T-helper 1 cell treated with Interleukin-12 subunit alpha and Interleukin-12 subunit beta and Interleukin-4 antibody, amounts not matched to agents 30 μg/mL and 1 μg/mL, for 36 hours (primary cell): Measurements from ENCODE around the gene GRIP2.
"Not testable (repeated sequence)": the region's sequence is repeated elsewhere in the genome, so short reads cannot be mapped to it uniquely, and the experiment has no call there.

Experiments used
- H3K27ac Mint-ChIP-seq: one replicate; pipeline ENCODE4 v1.8.0; 2021; ENCODE audit warnings: mild to moderate bottlenecking, mixed read lengths
- H3K27me3 Mint-ChIP-seq: one replicate; pipeline ENCODE4 v1.8.0; 2021; ENCODE audit warnings: low read depth, mixed read lengths
- H3K36me3 Mint-ChIP-seq: one replicate; pipeline ENCODE4 v1.8.0; 2021; ENCODE audit warnings: low read depth, mixed read lengths
- H3K4me1 Mint-ChIP-seq: one replicate; pipeline ENCODE4 v1.8.0; 2021; ENCODE audit warnings: low read depth, mixed read lengths
- H3K4me3 Mint-ChIP-seq: one replicate; pipeline ENCODE4 v1.8.0; 2021; ENCODE audit warnings: mild to moderate bottlenecking, moderate library complexity, mixed read lengths
- H3K9me3 Mint-ChIP-seq: one replicate; pipeline ENCODE4 v1.8.0; 2021; ENCODE audit warnings: mixed read lengths

GRIP2 gene

DNA sequence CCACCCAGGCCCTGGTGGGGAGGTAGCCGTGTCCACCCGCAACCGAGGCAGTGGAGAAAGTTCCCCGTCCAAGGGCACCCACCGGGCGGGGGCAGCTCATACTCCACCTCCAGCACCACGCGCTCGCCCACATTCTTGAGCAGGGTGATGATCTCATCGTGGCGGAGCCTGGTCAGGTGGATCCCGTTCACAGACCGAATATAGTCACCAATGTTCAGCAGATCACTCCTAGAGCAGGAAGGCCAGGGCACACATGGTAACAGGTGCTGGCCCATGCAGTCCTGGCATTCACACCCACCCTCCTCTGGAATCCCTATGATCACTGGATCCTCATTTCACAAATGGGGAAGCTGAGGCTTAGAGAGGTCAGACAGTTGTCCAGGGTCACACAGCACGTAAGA, 15.8 kb downstream of the GRIP2 start:
- Mint-ChIP-seq H3K4me3 (no peak overlapping the region), H3K9me3 (no peaks in the 10 kb centered on the region), H3K36me3 (no peaks in the 10 kb centered on the region), H3K4me1 (no peaks in the 10 kb centered on the region), H3K27me3 (peaks cover 11% of the 10 kb centered on the region), H3K27ac (no peak overlapping the region)

DNA sequence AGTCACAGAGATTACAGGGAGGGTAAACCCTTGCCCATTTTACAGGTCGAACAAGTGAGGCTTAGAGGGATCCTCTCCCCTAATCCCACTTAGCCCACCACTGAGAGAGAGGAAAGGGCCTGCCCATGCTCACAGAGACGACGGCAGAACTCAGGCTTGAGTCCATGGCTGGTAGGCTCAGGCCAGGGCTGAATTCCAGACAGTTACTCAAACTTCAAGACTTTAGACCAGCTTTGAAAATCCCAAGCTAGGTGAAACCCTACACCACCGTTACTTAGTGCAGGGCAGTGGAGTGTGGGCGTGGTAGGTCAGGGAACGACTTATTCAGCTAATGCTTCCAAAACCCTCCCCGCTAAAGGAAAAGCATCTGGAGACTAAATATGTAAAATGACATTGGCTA, 16.4 kb downstream of the GRIP2 start:
- Mint-ChIP-seq H3K9me3 (no peaks in the 10 kb centered on the region), H3K4me1 (no peaks in the 10 kb centered on the region), H3K36me3 (no peaks in the 10 kb centered on the region), H3K27ac (no peak overlapping the region), H3K27me3 (peaks cover 11% of the 10 kb centered on the region), H3K4me3 (no peak overlapping the region)

DNA sequence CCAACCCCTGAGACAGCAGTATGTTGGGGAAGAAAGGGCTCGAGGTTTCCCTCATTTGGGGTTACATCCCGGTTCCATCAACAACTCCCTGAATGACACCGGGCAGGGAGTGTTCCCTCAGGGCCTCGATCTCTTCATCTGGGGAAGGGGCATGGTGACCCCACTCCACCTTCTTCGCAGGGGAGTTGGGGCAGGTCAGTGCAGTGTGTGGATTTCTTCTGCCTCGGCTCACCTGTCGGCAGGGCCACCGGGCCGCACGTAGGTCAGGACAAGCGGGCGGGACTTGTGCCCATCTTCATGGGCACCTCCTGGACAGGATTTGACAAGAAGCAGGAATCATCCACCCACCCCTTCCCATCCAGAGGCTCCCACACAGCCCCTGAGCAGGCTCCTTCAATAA, 17.4 kb downstream of the GRIP2 start:
- Mint-ChIP-seq H3K36me3 (no peaks in the 10 kb centered on the region), H3K27me3 (peaks cover 11% of the 10 kb centered on the region), H3K4me1 (no peaks in the 10 kb centered on the region), H3K27ac (no peak overlapping the region), H3K4me3 (no peak overlapping the region), H3K9me3 (no peaks in the 10 kb centered on the region)

- no peaks in the 10 kb centered on the region for H3K4me1 Mint-ChIP-seq
- H3K9me3 Mint-ChIP-seq, result no peaks in the 10 kb centered on the region
- H3K4me3 Mint-ChIP-seq, result no peak overlapping the region
- peaks cover 11% of the 10 kb centered on the region for H3K27me3 Mint-ChIP-seq
- H3K36me3 Mint-ChIP-seq, result no peaks in the 10 kb centered on the region
- no peak overlapping the region for H3K27ac Mint-ChIP-seq
Observed at GRCh38 chr3:14522129-14522691, 17.9 kb downstream of the GRIP2 start.

DNA sequence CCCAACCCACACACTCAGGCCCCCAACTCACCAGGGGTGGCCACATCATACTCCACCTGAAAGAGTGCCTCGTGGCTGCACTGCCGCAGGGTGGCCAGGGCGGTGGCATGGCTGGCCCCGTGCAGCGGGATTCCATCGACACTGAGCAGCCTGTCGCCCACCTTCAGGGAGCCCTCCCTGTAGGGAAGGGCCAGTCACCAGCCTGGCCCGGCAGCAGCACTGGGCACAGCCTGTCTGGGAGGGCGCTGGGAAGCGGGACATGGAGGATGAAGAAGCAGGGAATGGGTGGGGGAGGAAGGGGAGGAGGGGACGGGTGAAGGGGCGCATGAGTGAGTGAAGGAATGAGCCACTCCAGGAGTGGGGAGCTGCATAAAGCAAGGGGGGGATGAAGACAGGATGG, 18.5 kb downstream of the GRIP2 start:
- peaks cover 5% of the 10 kb centered on the region for H3K27me3 Mint-ChIP-seq
- H3K4me3 Mint-ChIP-seq, result no peak overlapping the region
- no peaks in the 10 kb centered on the region for H3K36me3 Mint-ChIP-seq
- no peaks in the 10 kb centered on the region for H3K4me1 Mint-ChIP-seq
- no peak overlapping the region for H3K27ac Mint-ChIP-seq
- H3K9me3 Mint-ChIP-seq, result no peaks in the 10 kb centered on the region

GRCh38 chr3:14520967-14521366, 19.2 kb downstream of the GRIP2 start:
- Mint-ChIP-seq H3K4me3 (no peak overlapping the region), H3K4me1 (no peaks in the 10 kb centered on the region), H3K9me3 (no peaks in the 10 kb centered on the region), H3K27ac (no peak overlapping the region), H3K27me3 (no peaks in the 10 kb centered on the region), H3K36me3 (no peaks in the 10 kb centered on the region)

DNA sequence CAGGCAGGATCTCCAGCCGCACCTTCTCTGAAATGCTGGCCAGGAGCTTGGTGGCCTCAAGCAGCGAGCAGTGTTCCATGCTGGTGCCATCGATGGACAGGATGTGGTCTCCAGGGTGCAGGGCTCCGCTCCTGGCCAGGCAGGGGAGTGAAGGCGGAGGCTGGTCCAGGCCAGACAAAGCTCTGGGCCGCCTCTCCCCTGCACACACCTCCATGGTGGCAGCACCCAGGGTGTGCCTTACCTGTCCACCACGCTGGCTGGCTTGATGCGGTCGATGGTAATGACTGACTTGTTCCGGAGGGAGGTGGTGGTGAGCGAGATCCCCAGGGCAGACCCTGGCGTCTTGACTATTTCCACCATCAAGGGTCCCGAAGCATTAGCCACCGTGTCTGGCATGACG, 20.0 kb downstream of the GRIP2 start:
- no peaks in the 10 kb centered on the region for H3K36me3 Mint-ChIP-seq
- H3K27me3 Mint-ChIP-seq, result no peaks in the 10 kb centered on the region
- H3K4me1 Mint-ChIP-seq, result no peaks in the 10 kb centered on the region
- H3K9me3 Mint-ChIP-seq, result no peaks in the 10 kb centered on the region
- no peak overlapping the region for H3K27ac Mint-ChIP-seq
- H3K4me3 Mint-ChIP-seq, result no peak overlapping the region

- Mint-ChIP-seq H3K27me3 (no peaks in the 10 kb centered on the region), H3K9me3 (no peaks in the 10 kb centered on the region), H3K36me3 (no peaks in the 10 kb centered on the region), H3K4me3 (no peak overlapping the region), H3K27ac (no peak overlapping the region), H3K4me1 (no peaks in the 10 kb centered on the region)
Observed at GRCh38 chr3:14519406-14519805, 20.7 kb downstream of the GRIP2 start.

GRCh38 chr3:14518893-14519292, 21.2 kb downstream of the GRIP2 start:
- Mint-ChIP-seq H3K9me3 (no peaks in the 10 kb centered on the region), H3K27me3 (no peaks in the 10 kb centered on the region), H3K27ac (no peak overlapping the region), H3K36me3 (no peaks in the 10 kb centered on the region), H3K4me3 (no peak overlapping the region), H3K4me1 (no peaks in the 10 kb centered on the region)

DNA sequence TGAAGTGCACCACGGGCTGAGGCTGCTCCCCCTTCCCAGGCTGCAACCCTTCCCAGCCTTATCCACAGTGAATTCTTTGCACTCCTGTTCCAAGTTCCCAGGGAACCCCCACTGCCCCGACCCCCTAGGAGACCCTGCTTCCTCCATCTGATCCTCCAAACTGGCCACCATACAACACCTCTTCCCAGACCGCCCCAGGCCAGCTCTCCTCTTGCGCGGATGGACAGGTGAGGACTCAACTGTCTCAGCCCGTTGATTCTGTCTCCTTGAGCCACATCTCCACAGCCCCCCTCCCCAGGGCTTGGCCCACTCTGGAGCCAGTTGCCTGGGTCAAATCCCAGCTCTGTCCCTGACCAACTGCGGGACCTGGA, 21.7 kb downstream of the GRIP2 start:
- H3K36me3 Mint-ChIP-seq, result no peaks in the 10 kb centered on the region
- H3K9me3 Mint-ChIP-seq, result no peaks in the 10 kb centered on the region
- no peaks in the 10 kb centered on the region for H3K27me3 Mint-ChIP-seq
- H3K4me1 Mint-ChIP-seq, result no peaks in the 10 kb centered on the region
- no peak overlapping the region for H3K4me3 Mint-ChIP-seq
- H3K27ac Mint-ChIP-seq, result no peak overlapping the region

GRCh38 chr3:14517601-14518431, 22.3 kb downstream of the GRIP2 start:
- H3K27ac Mint-ChIP-seq, result no peak overlapping the region
- no peak overlapping the region for H3K4me3 Mint-ChIP-seq
- H3K4me1 Mint-ChIP-seq, result no peaks in the 10 kb centered on the region
- no peaks in the 10 kb centered on the region for H3K9me3 Mint-ChIP-seq
- no peaks in the 10 kb centered on the region for H3K36me3 Mint-ChIP-seq
- no peaks in the 10 kb centered on the region for H3K27me3 Mint-ChIP-seq

DNA sequence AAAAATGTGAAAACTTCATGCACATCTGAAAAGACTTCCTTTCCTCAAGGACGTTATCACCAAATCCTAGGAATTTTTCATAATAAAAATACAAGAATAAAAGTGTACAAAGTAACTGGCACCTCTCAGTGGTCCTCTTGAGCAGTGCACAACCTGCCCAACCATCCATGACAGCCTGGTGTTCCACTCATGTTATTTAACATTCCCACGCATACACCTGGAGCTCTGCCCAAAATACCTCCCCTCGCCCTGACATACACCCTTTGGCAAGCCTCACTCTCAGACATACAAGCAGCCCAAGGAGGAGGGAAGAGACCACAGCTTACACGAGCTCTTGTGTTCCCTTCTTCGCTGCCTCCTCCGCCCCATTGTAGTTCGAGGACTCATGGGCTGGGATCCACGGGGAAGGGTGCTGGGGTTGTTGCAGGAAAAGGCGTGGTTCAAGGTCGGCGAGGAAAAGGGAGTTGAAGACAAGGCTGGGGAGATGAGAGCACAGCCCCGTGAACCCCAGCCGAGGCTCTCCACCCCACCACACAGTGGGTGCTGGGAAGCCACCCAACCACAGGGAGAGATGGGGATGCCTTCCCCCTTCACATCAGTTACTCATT, 23.3 kb downstream of the GRIP2 start:
- Mint-ChIP-seq H3K27ac (no peak overlapping the region), H3K27me3 (no peaks in the 10 kb centered on the region), H3K36me3 (no peaks in the 10 kb centered on the region), H3K4me3 (no peak overlapping the region), H3K4me1 (no peaks in the 10 kb centered on the region), H3K9me3 (no peaks in the 10 kb centered on the region)

- H3K27ac Mint-ChIP-seq, H3K4me1 Mint-ChIP-seq, H3K27me3 Mint-ChIP-seq, H3K4me3 Mint-ChIP-seq, H3K36me3 Mint-ChIP-seq, H3K9me3 Mint-ChIP-seq: not testable (repeated sequence)
Observed at GRCh38 chr3:14515526-14515925, 24.6 kb downstream of the GRIP2 start.

DNA sequence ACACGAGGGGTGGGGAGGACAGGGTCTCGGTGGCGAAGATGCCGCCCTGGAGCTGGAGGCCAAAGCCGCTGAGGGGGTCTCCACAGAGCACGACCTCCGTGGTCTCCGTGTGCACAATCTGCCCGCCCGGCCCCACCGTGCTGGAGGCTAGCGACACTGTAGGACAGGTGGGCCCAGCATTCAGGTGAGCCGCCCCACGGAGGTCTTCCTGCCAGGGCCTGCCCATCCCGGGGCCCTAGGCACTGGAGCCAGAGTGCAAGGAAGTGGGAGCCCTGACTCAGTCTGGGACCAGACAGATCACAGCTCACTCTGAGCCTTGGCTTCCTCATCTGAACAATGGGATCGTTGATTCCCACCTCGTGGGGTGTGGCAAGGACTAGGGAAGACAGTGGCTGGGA, 25.8 kb downstream of the GRIP2 start:
- Mint-ChIP-seq H3K4me3 (no peak overlapping the region), H3K27me3 (no peaks in the 10 kb centered on the region), H3K27ac (no peak overlapping the region), H3K36me3 (no peaks in the 10 kb centered on the region), H3K9me3 (no peaks in the 10 kb centered on the region), H3K4me1 (no peaks in the 10 kb centered on the region)

- Mint-ChIP-seq H3K27me3 (no peaks in the 10 kb centered on the region), H3K9me3 (no peaks in the 10 kb centered on the region), H3K4me1 (no peaks in the 10 kb centered on the region), H3K4me3 (no peak overlapping the region), H3K27ac (no peak overlapping the region), H3K36me3 (no peaks in the 10 kb centered on the region)
Observed at GRCh38 chr3:14513566-14514322, 26.4 kb downstream of the GRIP2 start.
